Neuronal stem cell (in vitro differentiated cells): Measurements from ENCODE around the gene AKAP8L.

ENCODE experiments used
- DNase-seq: peaks from one replicate; pipeline ENCODE4 v3.0.0-alpha.2; 2013; ENCODE audit warnings: low spot score
- H2AFZ ChIP-seq: one replicate; pipeline ENCODE4 v1.6.1; 2013; ENCODE audit warnings: mild to moderate bottlenecking, low read length, inconsistent platforms
- H2AK5ac ChIP-seq: 2 replicates; pipeline ENCODE4 v1.6.1; 2013; ENCODE audit warnings: low read depth, mild to moderate bottlenecking, inconsistent platforms, low read length, moderate library complexity, mixed read lengths
- H2BK120ac ChIP-seq: 2 replicates; pipeline ENCODE4 v1.6.1; 2013; ENCODE audit warnings: low read depth, mild to moderate bottlenecking, inconsistent platforms, low read length, moderate library complexity, mixed read lengths
- H2BK12ac ChIP-seq: one replicate; pipeline ENCODE4 v1.6.1; 2013; ENCODE audit warnings: low read length, inconsistent platforms
- H2BK15ac ChIP-seq: 2 replicates; pipeline ENCODE4 v1.6.1; 2013; ENCODE audit warnings: mild to moderate bottlenecking, low read length, inconsistent platforms, mixed read lengths
- H2BK5ac ChIP-seq: one replicate; pipeline ENCODE4 v1.6.1; 2013; ENCODE audit warnings: inconsistent platforms, mild to moderate bottlenecking, low read length, moderate library complexity
- H3K14ac ChIP-seq: one replicate; pipeline ENCODE4 v1.6.1; 2013; ENCODE audit warnings: low read length, inconsistent platforms
- H3K18ac ChIP-seq: 2 replicates; pipeline ENCODE4 v1.6.1; 2013; ENCODE audit warnings: low read length, inconsistent platforms
- H3K23ac ChIP-seq: 2 replicates; pipeline ENCODE4 v1.6.1; 2013; ENCODE audit warnings: low read depth, mild to moderate bottlenecking, mixed read lengths, low read length, inconsistent platforms; ENCODE audit not compliant: poor library complexity
- H3K27ac ChIP-seq: replicated peaks from 3 replicates; pipeline ENCODE4 v1.5.1; 2013; ENCODE audit warnings: low read length, inconsistent platforms
- H3K27me3 ChIP-seq, 3 experiments: 2 replicates each; pipeline ENCODE4 v1.6.1; 2013; ENCODE audit warnings: low read length in 3 of 3, mild to moderate bottlenecking in 2 of 3, inconsistent platforms in 1 of 3, low read depth in 1 of 3, mixed read lengths in 1 of 3, moderate library complexity in 1 of 3; ENCODE audit not compliant: control insufficient read depth in 3 of 3, insufficient read depth in 3 of 3
- H3K36me3 ChIP-seq, 2 donors: replicated peaks in 1 of 2; 2 replicates each; pipeline ENCODE4 v1.6.1; 2013; ENCODE audit warnings: low read length in 2 of 2; ENCODE audit not compliant: control insufficient read depth in 2 of 2, insufficient read depth in 2 of 2
- H3K4ac ChIP-seq: 2 replicates; pipeline ENCODE4 v1.6.1; 2013; ENCODE audit warnings: inconsistent platforms, mild to moderate bottlenecking, low read length, moderate library complexity
- H3K4me1 ChIP-seq, 2 donors: 1 replicate in 1 of 2; 2 replicates in 1 of 2; pipeline ENCODE4 v1.6.1; 2013; ENCODE audit warnings: low read length in 2 of 2, low read depth in 1 of 2; ENCODE audit not compliant: control insufficient read depth in 2 of 2, insufficient read depth in 1 of 2
- H3K4me2 ChIP-seq: one replicate; pipeline ENCODE4 v1.6.1; 2013; ENCODE audit warnings: mild to moderate bottlenecking, low read length, inconsistent platforms; ENCODE audit not compliant: insufficient read depth, poor library complexity, severe bottlenecking
- H3K4me3 ChIP-seq, 2 donors: 2 replicates each; pipeline ENCODE4 v1.5.1; 2013; ENCODE audit warnings: low read length in 2 of 2, mild to moderate bottlenecking in 2 of 2, inconsistent platforms in 1 of 2, moderate library complexity in 1 of 2
- H3K79me1 ChIP-seq: one replicate; pipeline ENCODE4 v1.6.1; 2013; ENCODE audit warnings: low read depth, mild to moderate bottlenecking, inconsistent platforms, low read length, moderate library complexity
- H3K9ac ChIP-seq: one replicate; pipeline ENCODE4 v1.6.1; 2013; ENCODE audit warnings: mild to moderate bottlenecking, low read depth, low read length, inconsistent platforms; ENCODE audit not compliant: poor library complexity
- H3K9me3 ChIP-seq, 2 donors: replicated peaks in 1 of 2; 2 replicates each; pipeline versions ENCODE3 to v1.6.1; 2013; ENCODE audit warnings: low read length in 2 of 2, mild to moderate bottlenecking in 2 of 2, inconsistent platforms in 1 of 2, low read depth in 1 of 2, mixed read lengths in 1 of 2, moderate library complexity in 1 of 2; ENCODE audit not compliant: control insufficient read depth in 2 of 2, insufficient read depth in 1 of 2
- H4K8ac ChIP-seq: one replicate; pipeline ENCODE4 v1.6.1; 2013; ENCODE audit warnings: low read depth, mild to moderate bottlenecking, inconsistent platforms, low read length, moderate library complexity
- H4K91ac ChIP-seq: one replicate; pipeline ENCODE4 v1.6.1; 2013; ENCODE audit warnings: low read length, low read depth, mild to moderate bottlenecking, inconsistent platforms; ENCODE audit not compliant: poor library complexity
- WGBS, 2 donors: extraction: QIAGEN DNeasy Blood & Tissue Kit; methylation state at CpG; one replicate each; pipeline ENCODE4 v1.1.7; 2013; ENCODE audit warnings: missing lambda C conversion rate in 2 of 2, mixed read lengths in 1 of 2; ENCODE audit not compliant: insufficient read length in 2 of 2, insufficient replicate concordance in 1 of 2; ENCODE audit errors: extremely low coverage in 2 of 2; 5-methylcytosine and 5-hydroxymethylcytosine counted together

AKAP8L gene

GRCh38 chr19:15453906-15454860, 35.4 kb upstream of the AKAP8L start:
- H3K4me1 ChIP-seq = peaks cover 7% of the 10 kb centered on the region in 2 donors
- no peak overlapping the region for H4K91ac ChIP-seq
- H3K36me3 ChIP-seq = no peaks in the 10 kb centered on the region
- H3K9ac ChIP-seq = no peak overlapping the region
- no peak overlapping the region for H2BK5ac ChIP-seq
- no peaks in the 10 kb centered on the region for H3K79me1 ChIP-seq
- H3K4me3 ChIP-seq = no peak overlapping the region
- no peak overlapping the region for H3K4ac ChIP-seq
- no peak overlapping the region for H3K18ac ChIP-seq
- H3K4me2 ChIP-seq = no peak overlapping the region
- peak overlapping the region; percentile 7 for H2AK5ac ChIP-seq
- no peak overlapping the region for H2BK15ac ChIP-seq
- H2AFZ ChIP-seq = no peak overlapping the region
- no peak overlapping the region for H2BK120ac ChIP-seq
- H3K27me3 ChIP-seq = peaks cover 24 to 61% (median 61%) of the 10 kb centered on the region in 3 experiments
- DNase-seq = no peak
- no peak overlapping the region for H2BK12ac ChIP-seq
- H3K27ac ChIP-seq = no peak overlapping the region
- 100% methylated on average over 1 of the region's 17 CpGs; no CpG with 5 or more reads in 1 of the 2 donors for WGBS, 2 donors
- no peak overlapping the region for H3K23ac ChIP-seq
- H4K8ac ChIP-seq = no peak overlapping the region
- peaks cover 0 to 2% of the 10 kb centered on the region in 2 donors for H3K9me3 ChIP-seq
- no peak overlapping the region for H3K14ac ChIP-seq

- Histone ChIP-seq H2BK120ac (no peak overlapping the region), H3K36me3 (no peaks in the 10 kb centered on the region), H3K9me3 (no peaks in the 10 kb centered on the region), H2AK5ac (peak overlapping the region; percentile 47), H2BK12ac (no peak overlapping the region), H3K4me3 (peak overlapping the region; percentile 22 to 81), H4K91ac (no peak overlapping the region), H3K9ac (peak overlapping the region; percentile 83), H3K4me1 (peaks cover 12 to 14% of the 10 kb centered on the region in 2 donors), H3K4ac (no peak overlapping the region), H3K4me2 (peak overlapping the region; percentile 82), H3K14ac (no peak overlapping the region), H3K23ac (peak overlapping the region; percentile 94), H3K27me3 (peaks cover 22 to 56% (median 56%) of the 10 kb centered on the region in 3 experiments), H4K8ac (no peak overlapping the region), H3K79me1 (no peaks in the 10 kb centered on the region), H2AFZ (peak overlapping the region; percentile 79), H3K18ac (peak overlapping the region; percentile 93), H2BK5ac (no peak overlapping the region), H2BK15ac (peak overlapping the region; percentile 20), H3K27ac (no peak overlapping the region)
- no CpG with 5 or more reads among the region's 44 CpGs for WGBS, 2 donors
- no peak for DNase-seq
Observed at GRCh38 chr19:15453091-15453578, 34.3 kb upstream of the AKAP8L start.

GRCh38 chr19:15452111-15453047, 33.6 kb upstream of the AKAP8L start:
- peak overlapping the region; percentile 22 to 81 for H3K4me3 ChIP-seq
- H3K27me3 ChIP-seq = peaks cover 15 to 48% (median 48%) of the 10 kb centered on the region in 3 experiments
- H2AFZ ChIP-seq = peak overlapping the region; percentile 79
- H2BK5ac ChIP-seq = no peak overlapping the region
- H2BK120ac ChIP-seq = no peak overlapping the region
- no peak overlapping the region for H4K91ac ChIP-seq
- no peak overlapping the region for H4K8ac ChIP-seq
- H3K4me1 ChIP-seq = peaks cover 11 to 12% of the 10 kb centered on the region in 2 donors
- peak overlapping the region; percentile 29 for H3K27ac ChIP-seq
- peak overlapping the region; percentile 93 for H3K18ac ChIP-seq
- no peaks in the 10 kb centered on the region for H3K36me3 ChIP-seq
- H3K14ac ChIP-seq = no peak overlapping the region
- no peak overlapping the region for H2BK12ac ChIP-seq
- H3K23ac ChIP-seq = peak overlapping the region; percentile 22
- no peak overlapping the region for H3K4ac ChIP-seq
- peak overlapping the region; percentile 84 for H2AK5ac ChIP-seq
- H3K4me2 ChIP-seq = peak overlapping the region; percentile 82
- H2BK15ac ChIP-seq = peak overlapping the region; percentile 31
- no peaks in the 10 kb centered on the region for H3K9me3 ChIP-seq
- H3K79me1 ChIP-seq = no peaks in the 10 kb centered on the region
- peak overlapping the region; percentile 83 for H3K9ac ChIP-seq
- WGBS, 2 donors = no CpG with 5 or more reads among the region's 37 CpGs
- DNase-seq = peak; percentile 86
